Neural cell (in vitro differentiated cells): ENCODE measurements around the gene TECPR2. TPM values are rescaled to one million over a fixed set of nuclear protein-coding genes. Genes with fewer than 3 reads are reported as not detected.

ENCODE experiments used
- H2AFZ ChIP-seq: fragments of 200-600, 300-800 bp; sonication (generic), shearing (Covaris generic); 2 replicates; pipeline ENCODE4 v1.6.0; 2014; ENCODE audit warnings: low read depth, mild to moderate bottlenecking, antibody characterized with exemption, low read length, moderate library complexity
- H3F3A ChIP-seq: fragments of 200-600 bp; shearing (Covaris generic); 2 replicates; pipeline ENCODE4 v1.6.1; 2016; ENCODE audit warnings: mild to moderate bottlenecking, moderate library complexity, mixed read lengths, antibody characterized with exemption, low read length; ENCODE audit not compliant: insufficient read depth, poor library complexity, severe bottlenecking
- H3K27ac ChIP-seq: fragments of 200-600, 300-800 bp; sonication (generic), shearing (Covaris generic); 2 replicates; pipeline ENCODE4 v1.5.1; 2014; ENCODE audit warnings: mild to moderate bottlenecking, low read length, moderate library complexity
- H3K27me3 ChIP-seq: fragments of 300-800, 200-600 bp; sonication (generic), shearing (Covaris generic); 2 replicates; pipeline ENCODE4 v1.6.0; 2014; ENCODE audit warnings: mild to moderate bottlenecking, low read depth, low read length, moderate library complexity; ENCODE audit not compliant: insufficient read depth
- H3K36me3 ChIP-seq: fragments of 300-800, 200-600 bp; sonication (generic), shearing (Covaris generic); 2 replicates; pipeline ENCODE4 v1.5.1; 2014; ENCODE audit warnings: mild to moderate bottlenecking, antibody characterized with exemption, low read length, moderate library complexity; ENCODE audit not compliant: insufficient read depth
- H3K4me2 ChIP-seq: fragments of 300-800, 200-600 bp; sonication (generic), shearing (Covaris generic); 2 replicates; pipeline ENCODE4 v1.6.0; 2014; ENCODE audit warnings: mild to moderate bottlenecking, low read length
- H3K4me3 ChIP-seq: fragments of 300-800, 200-600 bp; sonication (generic), shearing (Covaris generic); 2 replicates; pipeline ENCODE4 v1.5.1; 2014; ENCODE audit warnings: mild to moderate bottlenecking, low read length, moderate library complexity
- H3K79me2 ChIP-seq: fragments of 200-600 bp; shearing (Covaris generic); replicated peaks from 2 replicates; pipeline ENCODE4 v1.6.0; 2014; ENCODE audit warnings: mild to moderate bottlenecking, low read length, moderate library complexity; ENCODE audit not compliant: insufficient read depth
- H3K9ac ChIP-seq: fragments of 300-800, 200-600 bp; sonication (generic), shearing (Covaris generic); 2 replicates; pipeline ENCODE4 v1.6.1; 2016; ENCODE audit warnings: mild to moderate bottlenecking, low read length, mixed read lengths
- H3K9me2 ChIP-seq: fragments of 200-600 bp; shearing (Covaris generic); 2 replicates; pipeline ENCODE4 v1.6.1; 2016; ENCODE audit warnings: mild to moderate bottlenecking, low read length, mixed read lengths; ENCODE audit not compliant: insufficient read depth
- H3K9me3 ChIP-seq: fragments of 200-600, 300-800 bp; sonication (generic), shearing (Covaris generic); 2 replicates; pipeline ENCODE4 v1.6.1; 2016; ENCODE audit warnings: mild to moderate bottlenecking, mixed run types, low read length, moderate library complexity, mixed read lengths
- H4K20me1 ChIP-seq: fragments of 200-600 bp; shearing (Covaris generic); 2 replicates; pipeline ENCODE4 v1.6.1; 2016; ENCODE audit warnings: mild to moderate bottlenecking, mixed run types; ENCODE audit not compliant: insufficient read depth
- EP300 ChIP-seq: fragments of 450-650 bp; conservative IDR thresholded peaks from 2 replicates; pipeline ENCODE4 v1.6.1; 2014; ENCODE audit warnings: antibody characterized with exemption, mild to moderate bottlenecking, moderate library complexity; ENCODE audit not compliant: poor library complexity, severe bottlenecking
- EZH2 ChIP-seq: fragments of 200-600, 300-800 bp; shearing (Covaris generic), sonication (generic); IDR thresholded peaks from 2 replicates; pipeline ENCODE4 v1.6.1; 2014; ENCODE audit warnings: antibody characterized with exemption, low read length, borderline replicate concordance, mild to moderate bottlenecking; ENCODE audit not compliant: insufficient read depth, poor library complexity, severe bottlenecking
- MXI1 ChIP-seq: fragments of 450-650 bp; conservative IDR thresholded peaks from 2 replicates; pipeline ENCODE4 v1.6.1; 2014; ENCODE audit warnings: antibody characterized with exemption, mild to moderate bottlenecking; ENCODE audit not compliant: poor library complexity, severe bottlenecking
- POLR2AphosphoS5 ChIP-seq: IDR thresholded peaks from 2 replicates; pipeline ENCODE4 v1.6.1; 2012
- SMC3 ChIP-seq: fragments of 450-650 bp; conservative IDR thresholded peaks from 2 replicates; pipeline ENCODE4 v1.6.1; 2014; ENCODE audit warnings: antibody characterized with exemption, mild to moderate bottlenecking, moderate library complexity; ENCODE audit not compliant: poor library complexity
- polyA plus RNA-seq: library from polyadenylated mRNA; depleted of rRNA; stranded (reverse); fragments of >200 nt; gene quantifications from 2 replicates; pipeline ENCODE4 v1.2.3, GENCODE V29; 2014
- TF ChIP-seq, protein P1 (sequence below): fragments of 450-650 bp; IDR thresholded peaks from 2 replicates; pipeline ENCODE4 v1.5.1; 2014; ENCODE audit warnings: antibody characterized with exemption, mild to moderate bottlenecking, moderate library complexity; ENCODE audit not compliant: poor library complexity, severe bottlenecking
- TF ChIP-seq, protein P2 (sequence below): IDR thresholded peaks from 2 replicates; pipeline ENCODE4 v1.6.1; 2012; ENCODE audit warnings: borderline replicate concordance

Gene TECPR2
- polyA plus RNA-seq, 1 donor from 2014 or later: 7.0 TPM

DNA sequence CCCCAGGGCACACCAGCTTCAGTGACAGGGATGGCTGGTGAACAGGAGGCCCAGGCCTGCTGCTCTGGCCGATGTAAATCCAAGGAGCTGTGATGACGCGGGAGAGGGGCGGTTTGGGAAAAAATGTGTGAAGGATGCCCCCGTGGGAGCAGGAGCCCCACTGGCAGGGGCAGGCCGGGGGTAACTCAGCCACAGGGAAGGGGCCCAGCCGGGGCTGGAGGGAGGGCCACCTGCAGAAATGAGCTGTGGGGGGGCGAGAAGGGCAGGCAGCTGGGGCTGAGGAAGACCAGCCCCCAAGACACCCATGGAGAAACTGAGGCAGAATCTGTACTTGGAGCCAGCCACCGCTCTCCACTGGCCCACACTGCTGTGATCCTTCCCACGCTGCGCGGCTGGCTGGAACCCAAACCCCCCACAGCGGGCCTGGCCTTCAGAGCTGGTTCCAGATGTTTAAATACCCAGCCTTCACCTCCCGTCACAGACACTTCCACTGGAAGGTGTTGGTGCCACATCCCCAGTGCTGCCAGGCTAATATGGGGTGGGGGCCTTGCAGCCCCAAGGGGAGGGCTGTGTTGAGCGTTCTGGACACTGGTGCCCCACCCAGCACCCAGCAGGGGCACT, 175.3 kb downstream of the TECPR2 start:
- H3K9me3 ChIP-seq: no peaks in the 10 kb centered on the region
- H3K9ac ChIP-seq: no peak overlapping the region
- no peak overlapping the region for H2AFZ ChIP-seq
- no peaks in the 10 kb centered on the region for H3K27me3 ChIP-seq
- TF ChIP-seq, protein P1, sequence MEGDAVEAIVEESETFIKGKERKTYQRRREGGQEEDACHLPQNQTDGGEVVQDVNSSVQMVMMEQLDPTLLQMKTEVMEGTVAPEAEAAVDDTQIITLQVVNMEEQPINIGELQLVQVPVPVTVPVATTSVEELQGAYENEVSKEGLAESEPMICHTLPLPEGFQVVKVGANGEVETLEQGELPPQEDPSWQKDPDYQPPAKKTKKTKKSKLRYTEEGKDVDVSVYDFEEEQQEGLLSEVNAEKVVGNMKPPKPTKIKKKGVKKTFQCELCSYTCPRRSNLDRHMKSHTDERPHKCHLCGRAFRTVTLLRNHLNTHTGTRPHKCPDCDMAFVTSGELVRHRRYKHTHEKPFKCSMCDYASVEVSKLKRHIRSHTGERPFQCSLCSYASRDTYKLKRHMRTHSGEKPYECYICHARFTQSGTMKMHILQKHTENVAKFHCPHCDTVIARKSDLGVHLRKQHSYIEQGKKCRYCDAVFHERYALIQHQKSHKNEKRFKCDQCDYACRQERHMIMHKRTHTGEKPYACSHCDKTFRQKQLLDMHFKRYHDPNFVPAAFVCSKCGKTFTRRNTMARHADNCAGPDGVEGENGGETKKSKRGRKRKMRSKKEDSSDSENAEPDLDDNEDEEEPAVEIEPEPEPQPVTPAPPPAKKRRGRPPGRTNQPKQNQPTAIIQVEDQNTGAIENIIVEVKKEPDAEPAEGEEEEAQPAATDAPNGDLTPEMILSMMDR: no peak
- TF ChIP-seq EZH2: no peak
- TF ChIP-seq POLR2AphosphoS5: no peak
- TF ChIP-seq, protein P2, sequence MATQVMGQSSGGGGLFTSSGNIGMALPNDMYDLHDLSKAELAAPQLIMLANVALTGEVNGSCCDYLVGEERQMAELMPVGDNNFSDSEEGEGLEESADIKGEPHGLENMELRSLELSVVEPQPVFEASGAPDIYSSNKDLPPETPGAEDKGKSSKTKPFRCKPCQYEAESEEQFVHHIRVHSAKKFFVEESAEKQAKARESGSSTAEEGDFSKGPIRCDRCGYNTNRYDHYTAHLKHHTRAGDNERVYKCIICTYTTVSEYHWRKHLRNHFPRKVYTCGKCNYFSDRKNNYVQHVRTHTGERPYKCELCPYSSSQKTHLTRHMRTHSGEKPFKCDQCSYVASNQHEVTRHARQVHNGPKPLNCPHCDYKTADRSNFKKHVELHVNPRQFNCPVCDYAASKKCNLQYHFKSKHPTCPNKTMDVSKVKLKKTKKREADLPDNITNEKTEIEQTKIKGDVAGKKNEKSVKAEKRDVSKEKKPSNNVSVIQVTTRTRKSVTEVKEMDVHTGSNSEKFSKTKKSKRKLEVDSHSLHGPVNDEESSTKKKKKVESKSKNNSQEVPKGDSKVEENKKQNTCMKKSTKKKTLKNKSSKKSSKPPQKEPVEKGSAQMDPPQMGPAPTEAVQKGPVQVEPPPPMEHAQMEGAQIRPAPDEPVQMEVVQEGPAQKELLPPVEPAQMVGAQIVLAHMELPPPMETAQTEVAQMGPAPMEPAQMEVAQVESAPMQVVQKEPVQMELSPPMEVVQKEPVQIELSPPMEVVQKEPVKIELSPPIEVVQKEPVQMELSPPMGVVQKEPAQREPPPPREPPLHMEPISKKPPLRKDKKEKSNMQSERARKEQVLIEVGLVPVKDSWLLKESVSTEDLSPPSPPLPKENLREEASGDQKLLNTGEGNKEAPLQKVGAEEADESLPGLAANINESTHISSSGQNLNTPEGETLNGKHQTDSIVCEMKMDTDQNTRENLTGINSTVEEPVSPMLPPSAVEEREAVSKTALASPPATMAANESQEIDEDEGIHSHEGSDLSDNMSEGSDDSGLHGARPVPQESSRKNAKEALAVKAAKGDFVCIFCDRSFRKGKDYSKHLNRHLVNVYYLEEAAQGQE: no peak
- TF ChIP-seq EP300: no peak
- no peaks in the 10 kb centered on the region for H3F3A ChIP-seq
- no peaks in the 10 kb centered on the region for H4K20me1 ChIP-seq
- H3K9me2 ChIP-seq: no peaks in the 10 kb centered on the region
- H3K27ac ChIP-seq: no peak overlapping the region
- no peak overlapping the region for H3K4me2 ChIP-seq
- H3K79me2 ChIP-seq: no peaks in the 10 kb centered on the region
- no peak overlapping the region for H3K4me3 ChIP-seq
- H3K36me3 ChIP-seq: no peaks in the 10 kb centered on the region

DNA sequence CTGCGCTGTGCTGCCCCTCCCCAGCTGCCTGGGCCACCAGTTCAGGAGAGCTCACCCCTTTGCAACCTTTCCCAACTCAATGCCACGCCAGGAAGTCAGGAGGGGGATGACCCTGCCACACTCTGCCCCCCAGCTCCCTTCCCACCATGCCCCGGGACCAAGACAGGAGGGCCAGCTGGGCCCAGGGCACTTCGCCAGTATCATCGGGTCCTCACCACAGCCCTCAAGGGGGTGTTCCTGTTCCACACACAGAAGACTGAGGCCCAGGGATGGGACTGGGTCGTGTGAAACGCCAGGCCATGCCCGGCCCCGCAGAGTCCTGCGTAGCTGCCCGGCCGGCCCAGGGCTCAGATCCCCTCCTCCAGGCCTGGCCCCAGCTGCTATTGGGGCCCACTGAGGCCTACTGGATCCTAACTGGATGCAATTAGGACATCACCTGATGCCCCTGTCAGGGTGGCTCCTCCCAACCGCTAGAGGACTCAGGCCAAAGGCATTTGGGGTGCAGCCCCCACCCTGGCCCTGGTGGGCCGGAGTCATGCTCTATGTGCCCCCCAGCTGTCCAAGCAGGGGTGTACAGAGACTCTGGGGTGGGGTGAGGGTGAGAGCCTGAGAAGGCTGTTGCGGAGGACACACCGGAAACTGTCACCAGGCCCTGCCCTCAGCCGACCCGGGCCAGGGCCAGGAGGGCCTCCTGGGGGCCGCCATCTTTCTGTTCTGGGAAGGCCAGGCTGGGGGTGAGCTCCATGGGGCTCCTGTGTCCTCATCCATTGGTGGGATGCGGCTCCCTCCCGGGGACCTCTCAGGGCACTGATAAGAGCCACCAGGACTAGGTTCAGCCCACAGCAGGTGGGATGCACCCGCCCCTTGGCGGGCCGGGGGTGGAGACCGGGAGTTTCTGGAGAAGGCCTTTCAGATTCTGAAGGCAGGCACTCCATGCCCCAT, 176.1 kb downstream of the TECPR2 start:
- Histone ChIP-seq H3K4me3 (no peak overlapping the region), H3F3A (no peaks in the 10 kb centered on the region), H3K9me3 (no peaks in the 10 kb centered on the region), H2AFZ (no peak overlapping the region), H3K79me2 (no peaks in the 10 kb centered on the region), H3K36me3 (no peaks in the 10 kb centered on the region), H3K9me2 (no peaks in the 10 kb centered on the region), H4K20me1 (no peaks in the 10 kb centered on the region), H3K4me2 (no peak overlapping the region), H3K9ac (no peak overlapping the region), H3K27ac (no peak overlapping the region), H3K27me3 (peaks cover under 1% of the 10 kb centered on the region)
- TF ChIP-seq, protein P2: no peak
- TF ChIP-seq MXI1 (no peak), POLR2AphosphoS5 (no peak), SMC3 (no peak)
